ENCODE data around the gene CTTNBP2.

The CTTNBP2 gene

DNA sequence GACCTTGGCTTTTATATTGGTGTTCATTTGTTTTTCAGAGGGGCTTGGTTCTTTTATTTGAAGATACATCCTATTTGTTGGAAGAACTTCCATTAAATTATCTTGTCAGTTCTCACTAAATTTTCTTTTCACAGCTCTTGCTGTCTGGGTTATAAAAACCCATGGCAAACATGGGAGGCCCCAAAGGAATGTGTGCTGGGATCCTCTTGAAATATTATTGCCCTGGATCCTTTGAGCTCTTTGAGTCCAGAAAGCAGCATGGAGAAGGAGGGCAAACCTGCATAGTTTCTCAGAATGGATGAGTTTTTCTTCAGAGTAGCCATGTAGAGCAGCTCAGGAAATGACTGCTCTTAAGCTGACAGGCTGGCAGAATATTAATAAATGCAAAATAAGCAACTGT lies 187.4 kb downstream of the CTTNBP2 start:
- DNase-seq (ENCODE audit: low read depth in 2 of 2), result no peak

DNA sequence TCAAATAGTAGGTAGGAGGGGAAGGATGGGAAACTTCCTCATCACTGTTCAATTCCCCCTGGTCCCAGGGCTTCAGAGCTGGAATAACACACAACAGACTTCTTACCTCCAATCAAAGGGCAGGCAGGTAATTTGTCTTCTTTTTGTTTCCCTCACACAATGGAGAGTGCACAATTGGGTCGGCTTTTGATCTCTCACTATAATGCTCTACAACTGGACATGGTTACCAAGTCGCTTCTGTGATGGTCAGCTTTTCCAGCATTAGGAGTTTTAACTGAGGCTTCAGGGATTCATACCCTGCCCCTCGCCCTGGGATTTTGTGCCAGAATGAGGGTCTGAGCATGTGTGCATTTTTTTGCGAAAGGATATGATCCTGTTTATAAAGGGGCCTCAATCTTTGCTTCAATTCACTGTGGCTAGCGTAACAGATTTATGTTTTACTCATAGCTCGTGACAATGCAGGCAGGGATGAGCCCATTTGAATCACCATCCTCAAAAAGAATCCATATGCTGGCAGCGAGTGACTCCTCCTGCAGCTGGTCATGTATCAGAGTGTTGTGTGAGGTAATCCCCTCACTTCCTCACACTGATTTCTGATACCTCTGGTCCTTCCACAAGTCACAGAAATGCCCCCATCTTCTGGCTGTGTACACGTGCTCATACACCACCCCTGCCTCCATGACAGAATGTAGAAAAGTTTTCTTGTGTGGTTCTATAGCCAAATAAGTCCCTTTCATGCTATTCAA lies 189.6 kb downstream of the CTTNBP2 start:
- no peak for DNase-seq (ENCODE audit: low read depth in 2 of 2)

DNA sequence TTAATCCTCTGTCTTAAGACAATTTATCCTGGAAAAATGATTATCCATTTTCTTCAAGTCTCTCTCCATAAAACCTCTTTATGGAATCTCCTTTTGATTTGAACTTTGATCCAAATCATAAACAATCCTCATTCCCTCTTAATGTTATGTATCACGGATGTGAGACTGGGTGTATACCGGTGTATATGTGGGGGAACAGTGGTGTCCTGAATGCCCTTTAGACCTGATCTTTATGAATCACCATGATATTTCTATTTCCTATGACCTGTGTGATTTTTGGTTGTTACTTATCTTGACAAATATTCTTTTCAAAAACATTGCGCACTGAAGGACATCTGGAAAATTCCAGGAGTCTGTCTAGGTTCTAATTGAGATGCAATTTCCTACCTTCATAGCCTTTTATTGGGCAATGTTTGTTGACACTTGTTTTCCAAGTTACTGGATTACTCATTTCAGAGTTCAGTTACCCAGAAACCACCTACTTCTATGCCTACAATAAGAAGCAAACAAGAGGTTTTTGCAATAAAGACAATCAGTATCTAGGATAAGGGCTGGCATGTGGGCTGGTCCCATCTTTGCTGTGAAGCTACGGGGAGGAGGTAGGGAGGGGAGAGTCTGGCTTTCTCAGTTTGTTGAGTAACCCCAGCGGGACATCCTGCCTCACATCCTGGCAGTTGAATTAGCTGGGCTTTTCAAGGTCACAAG lies 190.4 kb downstream of the CTTNBP2 start:
- no peak for DNase-seq (ENCODE audit: low read depth in 2 of 2)

DNA sequence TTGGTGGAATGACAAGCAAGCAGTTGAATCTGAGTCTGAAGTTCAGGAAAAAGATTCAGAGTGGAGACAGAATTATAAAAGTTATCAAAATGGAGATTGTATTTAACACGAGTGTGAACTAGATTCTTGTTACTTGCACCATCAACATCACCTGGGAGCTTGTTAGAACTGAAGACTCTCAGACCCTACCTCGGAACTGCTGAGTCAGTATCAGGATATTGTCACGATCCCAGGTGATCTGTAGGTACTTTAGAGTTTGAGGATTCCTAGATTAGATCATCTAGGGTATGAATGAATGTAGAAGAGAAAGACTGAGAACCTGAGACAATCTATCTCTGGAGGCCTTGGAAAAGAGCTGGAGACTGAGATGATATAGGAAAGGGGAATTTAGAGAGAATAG lies 194.1 kb downstream of the CTTNBP2 start:
- no peak for DNase-seq (ENCODE audit: low read depth in 2 of 2)

DNA sequence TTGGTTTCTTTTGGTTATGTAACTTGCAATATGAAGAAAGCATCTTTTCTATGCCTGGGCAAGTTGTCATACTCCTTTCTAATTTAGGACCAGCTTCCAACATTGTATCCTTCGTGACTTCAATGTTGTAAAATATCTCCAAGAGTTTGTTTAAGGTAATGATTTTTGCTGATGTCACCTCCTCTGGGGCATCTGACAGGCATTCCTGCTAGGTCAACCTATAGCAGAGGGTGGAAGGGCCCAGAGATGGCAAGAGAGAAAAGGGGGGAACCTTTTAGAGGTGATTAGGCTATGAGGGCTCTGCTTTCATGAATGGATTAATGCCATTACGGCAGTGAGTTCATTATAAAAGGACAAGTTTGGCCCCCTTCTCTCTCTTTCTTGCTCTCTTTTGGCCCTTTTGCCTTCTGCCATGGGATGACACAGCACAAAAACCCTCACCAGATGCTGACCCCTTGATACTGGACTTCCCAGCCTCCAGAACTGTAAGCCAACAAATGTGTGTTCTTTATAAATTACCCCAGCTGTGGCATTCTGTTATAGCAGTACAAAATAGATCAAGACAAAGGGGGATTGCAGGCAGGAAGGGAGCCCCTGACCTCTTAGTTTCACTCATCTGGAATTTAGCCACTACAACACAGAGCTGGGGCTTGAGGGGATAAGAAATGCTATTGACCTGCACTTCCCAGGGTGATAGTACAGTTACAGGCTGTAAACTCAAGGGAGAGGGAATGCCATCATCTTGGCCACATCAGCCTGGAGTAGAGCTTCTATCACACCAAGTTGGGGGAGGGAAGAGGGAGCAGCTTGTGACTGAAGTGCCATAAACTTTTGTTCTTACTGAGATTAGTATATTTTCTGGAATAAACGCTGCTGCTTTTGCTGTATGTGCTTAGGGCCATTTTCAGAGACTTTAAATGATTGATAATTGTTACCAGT lies 197.5 kb downstream of the CTTNBP2 start:
- no peak for DNase-seq (ENCODE audit: low read depth in 2 of 2)

DNA sequence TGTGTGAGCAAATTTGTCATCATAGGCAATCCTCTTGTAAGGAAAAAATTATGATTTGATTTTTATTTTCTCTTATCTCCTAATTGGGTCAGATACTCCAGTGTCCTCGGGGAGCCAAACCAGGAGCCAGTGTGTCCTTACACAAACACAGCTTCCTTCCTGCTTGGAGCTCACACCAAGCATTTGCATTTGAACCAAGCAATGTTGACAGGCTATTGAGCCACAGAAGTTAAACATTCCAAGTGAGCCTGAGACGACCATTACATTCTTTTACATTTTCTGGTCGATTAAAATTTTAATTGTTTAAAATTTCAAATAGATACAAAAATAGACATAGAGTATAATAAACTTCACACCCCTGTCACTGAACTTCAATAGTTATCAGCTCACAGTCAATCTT lies 198.6 kb downstream of the CTTNBP2 start:
- DNase-seq (ENCODE audit: low read depth in 2 of 2), result no peak

DNA sequence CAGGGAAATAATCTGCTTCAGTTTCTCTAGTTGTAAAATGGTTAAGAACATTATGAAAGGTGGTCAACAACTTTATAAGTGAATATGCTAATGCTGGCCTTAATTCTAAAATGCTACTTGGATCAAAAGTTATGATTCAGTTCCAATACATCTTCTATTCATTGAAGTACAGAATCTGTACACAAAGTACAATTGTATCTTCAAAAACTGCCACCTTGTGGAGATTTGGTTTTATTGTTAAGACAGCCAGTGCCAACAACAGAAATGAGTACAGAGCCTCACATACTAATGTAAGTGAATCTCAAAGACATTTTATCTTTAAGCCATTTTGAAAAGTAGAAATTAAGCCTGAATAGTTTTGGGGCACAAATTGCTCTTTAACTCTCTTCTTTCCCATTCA lies 199.4 kb downstream of the CTTNBP2 start:
- DNase-seq (ENCODE audit: low read depth in 2 of 2), result no peak

DNA sequence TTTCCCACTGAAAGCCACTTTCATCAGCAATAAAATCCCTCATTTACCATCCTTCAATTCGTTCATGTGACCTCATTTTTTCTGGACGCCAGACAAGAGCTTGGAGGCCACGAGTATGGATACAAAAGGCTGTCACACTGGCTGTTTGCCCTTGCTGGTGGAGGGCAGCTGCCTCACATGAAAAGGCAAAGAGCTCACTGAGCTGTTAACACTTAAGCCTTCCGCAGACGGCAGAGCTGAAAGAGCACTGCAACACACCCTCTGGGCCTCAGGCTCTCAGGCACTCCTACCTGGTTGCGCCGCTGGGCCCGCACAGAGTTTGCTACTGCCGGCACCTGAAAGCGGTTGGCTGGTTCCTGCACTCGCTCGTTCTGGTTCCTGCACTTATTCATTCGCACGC lies 199.9 kb downstream of the CTTNBP2 start:
- DNase-seq (ENCODE audit: low read depth in 2 of 2), result no peak

DNA sequence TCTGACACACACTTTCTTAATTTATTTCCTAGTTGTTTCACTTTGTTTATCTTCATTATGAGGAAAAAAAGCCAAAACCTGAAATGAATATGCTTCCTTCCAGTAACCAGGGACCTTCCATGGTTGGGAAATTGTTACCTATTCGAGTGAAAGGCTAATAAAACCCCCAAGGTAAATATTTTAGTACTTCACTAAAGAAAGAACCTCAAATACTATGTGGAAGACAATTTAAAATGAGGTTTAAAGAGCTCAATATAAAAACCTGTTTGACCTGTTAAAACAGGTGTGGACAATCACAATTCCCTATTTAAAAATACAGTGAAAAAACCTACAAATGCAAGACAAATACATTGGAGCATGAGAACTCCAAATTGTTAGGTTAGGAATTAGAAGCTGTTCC lies 200.8 kb downstream of the CTTNBP2 start:
- no peak for DNase-seq (ENCODE audit: low read depth in 2 of 2)

DNA sequence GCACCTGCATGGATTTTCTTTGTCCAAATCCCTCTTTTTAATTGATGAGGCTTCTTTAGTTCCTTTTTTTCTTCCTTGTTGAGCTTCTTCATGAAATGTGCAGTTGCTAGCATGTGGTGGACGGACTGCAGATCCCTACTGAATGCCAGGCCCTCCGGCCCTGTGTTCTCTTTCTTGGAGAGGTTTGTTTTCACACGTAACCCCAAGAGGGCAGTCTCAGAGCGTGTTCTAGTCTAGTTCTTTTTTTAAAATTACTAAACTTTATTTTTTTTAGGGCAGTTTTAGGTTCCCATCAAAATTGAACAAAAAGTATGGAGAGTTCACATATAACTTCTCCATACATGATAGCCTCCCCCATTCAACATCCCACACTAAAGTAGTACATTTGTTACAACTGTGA lies 203.4 kb downstream of the CTTNBP2 start:
- no peak for DNase-seq (ENCODE audit: low read depth in 2 of 2)

DNA sequence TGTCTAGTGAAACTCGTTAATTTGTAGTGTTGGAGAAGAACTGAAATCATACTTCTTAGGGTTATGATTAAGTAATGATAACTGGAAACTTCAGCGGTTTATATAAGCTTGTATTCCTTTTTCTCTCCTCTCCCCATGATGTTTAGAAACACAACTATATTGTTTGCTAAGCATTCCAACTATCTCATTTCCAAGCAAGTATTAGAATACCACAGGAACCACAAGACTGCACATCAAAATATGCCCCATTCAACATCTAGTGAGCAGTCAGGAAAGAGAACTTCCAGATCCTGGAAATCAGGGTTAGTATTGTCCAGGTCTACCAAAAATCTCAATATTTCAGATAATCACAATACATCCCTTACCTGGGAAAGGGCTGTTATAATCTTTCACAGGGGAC lies 205.8 kb downstream of the CTTNBP2 start:
- DNase-seq (ENCODE audit: low read depth in 2 of 2), result no peak

DNA sequence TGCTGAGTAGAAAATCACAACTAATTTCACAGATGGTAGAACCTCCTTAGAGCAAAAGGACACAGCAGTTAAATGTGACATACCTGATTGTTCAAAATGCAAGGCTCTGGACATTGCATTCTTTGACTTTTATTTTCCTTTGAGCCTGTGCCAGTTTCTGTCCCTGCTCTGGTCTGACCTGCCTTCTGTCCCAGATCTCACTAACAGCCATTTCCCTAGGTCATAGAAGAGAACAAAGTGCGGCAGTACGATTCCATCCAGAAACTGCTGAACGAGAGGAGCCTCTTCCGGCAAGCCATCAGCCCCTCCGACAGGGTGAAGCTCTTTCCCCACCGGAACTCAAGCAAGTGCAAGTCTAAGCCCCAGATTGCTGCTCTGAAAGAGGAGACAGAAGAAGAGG lies 206.6 kb downstream of the CTTNBP2 start:
- DNase-seq (ENCODE audit: low read depth in 2 of 2), result no peak

DNA sequence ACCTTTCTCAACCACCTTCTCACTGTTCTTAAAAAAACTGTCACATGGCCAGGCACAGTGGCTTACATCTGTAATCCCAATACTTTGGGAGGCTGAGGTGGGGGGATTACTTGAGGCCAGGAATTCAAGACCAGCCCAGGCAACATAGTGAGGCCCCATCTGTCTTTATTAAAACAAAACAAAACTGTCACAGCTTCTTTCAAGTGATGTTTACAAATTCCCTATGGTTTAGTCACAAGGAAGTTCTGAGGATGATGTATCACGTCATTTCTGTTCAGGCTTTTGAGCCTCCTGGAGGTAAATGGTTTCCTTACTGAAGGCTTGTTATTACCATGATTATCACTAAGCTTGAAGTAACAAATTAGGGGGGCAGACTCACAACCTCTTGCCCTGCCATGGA lies 207.2 kb downstream of the CTTNBP2 start:
- DNase-seq (ENCODE audit: low read depth in 2 of 2), result no peak

DNA sequence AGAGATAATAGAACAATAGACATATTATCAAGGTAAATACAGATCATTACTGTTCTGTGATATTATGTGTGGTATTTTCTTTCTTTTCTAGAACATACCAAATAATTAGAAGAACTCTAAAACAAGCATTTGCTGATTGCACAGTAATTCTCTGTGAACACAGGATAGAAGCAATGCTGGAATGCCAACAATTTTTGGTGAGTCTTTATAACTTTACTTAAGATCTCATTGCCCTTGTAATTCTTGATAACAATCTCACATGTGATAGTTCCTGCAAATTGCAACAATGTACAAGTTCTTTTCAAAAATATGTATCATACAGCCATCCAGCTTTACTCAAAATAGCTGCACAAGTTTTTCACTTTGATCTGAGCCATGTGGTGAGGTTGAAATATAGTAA lies 207.9 kb downstream of the CTTNBP2 start:
- no peak for DNase-seq (ENCODE audit: low read depth in 2 of 2)

DNA sequence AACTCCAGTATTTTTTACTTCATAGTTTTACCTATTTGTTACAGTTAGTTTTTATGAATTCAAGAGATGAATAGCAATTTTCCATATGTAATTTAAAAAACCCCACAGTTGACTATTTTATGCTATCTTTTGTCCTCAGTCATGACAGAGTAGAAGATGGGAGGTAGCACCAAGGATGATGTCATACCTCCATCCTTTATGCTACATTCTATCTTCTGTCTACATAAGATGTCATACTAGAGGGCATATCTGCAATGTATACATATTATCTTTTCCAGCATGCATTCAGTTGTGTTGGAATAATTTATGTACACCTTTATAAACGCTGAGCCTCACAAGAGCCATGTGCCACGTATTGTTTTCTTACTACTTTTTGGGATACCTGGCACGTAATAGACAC lies 209.2 kb downstream of the CTTNBP2 start:
- DNase-seq (ENCODE audit: low read depth in 2 of 2), result no peak

DNA sequence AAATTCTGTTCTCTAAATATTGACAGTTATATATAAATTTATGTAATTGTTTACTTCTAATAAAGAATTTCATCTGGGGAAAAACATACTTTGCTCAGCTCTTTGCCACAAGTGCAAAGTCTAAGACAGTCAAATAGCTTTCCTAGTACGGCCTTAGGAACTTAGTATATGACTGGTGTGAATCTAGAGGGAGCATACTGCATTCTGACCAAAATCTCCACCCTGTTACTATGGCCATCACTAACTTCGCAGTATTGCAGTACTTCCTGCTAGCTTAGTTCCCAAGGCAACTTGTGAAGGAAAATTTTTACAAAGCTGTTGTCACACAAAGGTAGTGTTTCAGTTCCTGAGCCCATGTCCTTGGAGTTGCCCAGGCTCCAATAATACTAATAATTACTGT lies 211.9 kb downstream of the CTTNBP2 start:
- DNase-seq (ENCODE audit: low read depth in 2 of 2), result no peak

Data from stimulated activated CD4-positive, alpha-beta T cell treated with anti-CD3 and anti-CD28 coated beads, Interleukin-12 subunit alpha, Interleukin-12 subunit beta, amount 100 ng/mL, for 24 hours (primary cell).